ENCODE results near the gene IL24.

IL24 gene

DNA sequence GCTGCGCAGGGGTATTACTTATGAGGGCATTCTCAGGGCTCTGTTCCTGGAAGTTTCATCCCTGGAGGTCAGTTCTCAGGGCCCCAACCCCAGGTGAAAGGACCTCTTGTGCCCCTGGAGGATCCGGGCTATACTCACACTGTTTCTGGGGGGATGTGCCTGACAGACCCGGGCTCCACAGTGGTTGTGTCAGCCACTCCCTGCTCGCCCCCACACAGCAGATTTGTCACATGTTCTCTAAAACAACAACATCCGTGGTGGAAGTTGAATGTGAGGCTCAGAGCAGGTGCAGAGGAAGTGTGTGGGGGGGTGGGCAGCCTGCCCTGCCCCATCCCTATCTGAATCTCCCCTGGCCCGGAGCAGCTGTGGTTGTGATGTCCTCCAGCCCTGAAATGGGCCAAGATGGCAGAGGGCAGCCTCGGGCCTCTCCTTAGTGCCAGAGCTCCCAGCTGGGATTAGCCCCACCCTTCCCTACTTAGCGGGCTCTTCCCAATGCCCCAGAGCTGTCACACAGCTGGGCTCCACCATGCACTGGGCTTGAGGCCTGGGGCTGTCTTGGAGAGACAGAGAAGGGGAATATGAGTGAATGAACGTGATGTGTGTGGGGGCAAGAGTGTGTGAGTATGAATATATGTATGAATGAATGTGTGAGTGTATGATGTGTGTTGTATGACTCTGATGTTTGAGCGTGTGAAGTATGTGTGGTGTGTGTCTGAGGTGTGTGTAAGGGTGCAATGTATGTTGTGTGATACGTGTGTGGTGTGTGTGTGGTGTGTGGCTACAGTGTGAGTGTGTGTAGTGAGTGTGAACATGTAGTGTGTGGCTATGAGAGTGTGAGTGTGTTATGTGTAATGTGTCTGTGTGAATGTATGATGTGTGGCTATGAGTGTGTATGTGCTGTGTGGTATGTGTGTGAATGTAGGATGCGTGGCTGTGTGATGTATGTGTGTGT is 26.0 kb downstream of the IL24 start:
- TF ChIP-seq EGR1 (IDR thresholded peaks at IDR 0.05): no peak
- TF ChIP-seq, protein P1, sequence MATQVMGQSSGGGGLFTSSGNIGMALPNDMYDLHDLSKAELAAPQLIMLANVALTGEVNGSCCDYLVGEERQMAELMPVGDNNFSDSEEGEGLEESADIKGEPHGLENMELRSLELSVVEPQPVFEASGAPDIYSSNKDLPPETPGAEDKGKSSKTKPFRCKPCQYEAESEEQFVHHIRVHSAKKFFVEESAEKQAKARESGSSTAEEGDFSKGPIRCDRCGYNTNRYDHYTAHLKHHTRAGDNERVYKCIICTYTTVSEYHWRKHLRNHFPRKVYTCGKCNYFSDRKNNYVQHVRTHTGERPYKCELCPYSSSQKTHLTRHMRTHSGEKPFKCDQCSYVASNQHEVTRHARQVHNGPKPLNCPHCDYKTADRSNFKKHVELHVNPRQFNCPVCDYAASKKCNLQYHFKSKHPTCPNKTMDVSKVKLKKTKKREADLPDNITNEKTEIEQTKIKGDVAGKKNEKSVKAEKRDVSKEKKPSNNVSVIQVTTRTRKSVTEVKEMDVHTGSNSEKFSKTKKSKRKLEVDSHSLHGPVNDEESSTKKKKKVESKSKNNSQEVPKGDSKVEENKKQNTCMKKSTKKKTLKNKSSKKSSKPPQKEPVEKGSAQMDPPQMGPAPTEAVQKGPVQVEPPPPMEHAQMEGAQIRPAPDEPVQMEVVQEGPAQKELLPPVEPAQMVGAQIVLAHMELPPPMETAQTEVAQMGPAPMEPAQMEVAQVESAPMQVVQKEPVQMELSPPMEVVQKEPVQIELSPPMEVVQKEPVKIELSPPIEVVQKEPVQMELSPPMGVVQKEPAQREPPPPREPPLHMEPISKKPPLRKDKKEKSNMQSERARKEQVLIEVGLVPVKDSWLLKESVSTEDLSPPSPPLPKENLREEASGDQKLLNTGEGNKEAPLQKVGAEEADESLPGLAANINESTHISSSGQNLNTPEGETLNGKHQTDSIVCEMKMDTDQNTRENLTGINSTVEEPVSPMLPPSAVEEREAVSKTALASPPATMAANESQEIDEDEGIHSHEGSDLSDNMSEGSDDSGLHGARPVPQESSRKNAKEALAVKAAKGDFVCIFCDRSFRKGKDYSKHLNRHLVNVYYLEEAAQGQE (IDR thresholded peaks at IDR 0.05; ENCODE audit: low read depth): no peak
- TF ChIP-seq FOXM1 (IDR thresholded peaks at IDR 0.05; ENCODE audit: borderline replicate concordance, low read depth): no peak
- TF ChIP-seq CREB1 (IDR thresholded peaks at IDR 0.05; ENCODE audit: low read depth): no peak
- TF ChIP-seq CEBPB (IDR thresholded peaks at IDR 0.05): no peak
- TF ChIP-seq YY1 (IDR thresholded peaks at IDR 0.05; ENCODE audit: low read depth): no peak
- TF ChIP-seq, protein P2, sequence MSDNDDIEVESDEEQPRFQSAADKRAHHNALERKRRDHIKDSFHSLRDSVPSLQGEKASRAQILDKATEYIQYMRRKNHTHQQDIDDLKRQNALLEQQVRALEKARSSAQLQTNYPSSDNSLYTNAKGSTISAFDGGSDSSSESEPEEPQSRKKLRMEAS (IDR thresholded peaks at IDR 0.05): no peak
- TF ChIP-seq EP300 (IDR thresholded peaks at IDR 0.05; ENCODE audit: borderline replicate concordance): no peak
- no peak for TF ChIP-seq TEAD4 (IDR thresholded peaks at IDR 0.05)
- no peak for TF ChIP-seq ZBTB7A (IDR thresholded peaks at IDR 0.05; ENCODE audit: low read depth)
- TF ChIP-seq TCF12 (IDR thresholded peaks at IDR 0.05; ENCODE audit: low read depth): no peak
- TF ChIP-seq NFIC (IDR thresholded peaks at IDR 0.05): no peak
- TF ChIP-seq RAD21 (IDR thresholded peaks at IDR 0.05; ENCODE audit: low read depth): no peak
- TF ChIP-seq TAF1 (IDR thresholded peaks at IDR 0.05; ENCODE audit: low read depth): no peak

DNA sequence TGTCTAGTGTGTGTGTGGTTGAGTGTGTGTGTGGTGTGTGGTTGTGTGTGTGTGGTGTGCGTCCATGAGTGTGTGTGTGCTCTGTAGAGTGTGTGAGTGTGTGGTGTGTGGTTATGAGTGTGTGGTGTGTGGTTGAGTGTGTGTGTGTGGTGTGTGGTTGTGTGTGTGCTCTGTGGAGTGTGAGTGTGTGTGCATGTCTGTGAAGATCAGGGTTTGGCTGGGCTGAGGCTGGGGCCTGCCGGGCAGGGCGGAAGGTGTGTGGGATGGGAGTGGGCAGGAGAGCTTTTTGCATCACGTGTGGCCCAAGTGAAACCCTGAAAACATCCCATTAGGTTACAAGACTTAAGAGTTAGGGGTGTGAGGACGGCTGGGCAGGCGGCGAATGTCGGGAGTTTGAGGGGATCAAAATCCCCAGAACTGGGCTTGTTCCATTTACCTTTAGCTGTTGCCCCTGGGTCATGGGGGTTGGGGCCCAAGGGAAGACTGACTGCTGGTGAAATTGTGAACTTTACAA is 27.4 kb downstream of the IL24 start:
- TF ChIP-seq NFIC (IDR thresholded peaks at IDR 0.05): no peak
- TF ChIP-seq TCF12 (IDR thresholded peaks at IDR 0.05; ENCODE audit: low read depth): no peak
- TF ChIP-seq RAD21 (IDR thresholded peaks at IDR 0.05; ENCODE audit: low read depth): no peak
- no peak for TF ChIP-seq TAF1 (IDR thresholded peaks at IDR 0.05; ENCODE audit: low read depth)
- TF ChIP-seq, protein P1 (IDR thresholded peaks at IDR 0.05; ENCODE audit: low read depth): no peak
- TF ChIP-seq, protein P3, sequence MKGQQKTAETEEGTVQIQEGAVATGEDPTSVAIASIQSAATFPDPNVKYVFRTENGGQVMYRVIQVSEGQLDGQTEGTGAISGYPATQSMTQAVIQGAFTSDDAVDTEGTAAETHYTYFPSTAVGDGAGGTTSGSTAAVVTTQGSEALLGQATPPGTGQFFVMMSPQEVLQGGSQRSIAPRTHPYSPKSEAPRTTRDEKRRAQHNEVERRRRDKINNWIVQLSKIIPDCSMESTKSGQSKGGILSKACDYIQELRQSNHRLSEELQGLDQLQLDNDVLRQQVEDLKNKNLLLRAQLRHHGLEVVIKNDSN (IDR thresholded peaks at IDR 0.05): no peak
- TF ChIP-seq, protein P2 (IDR thresholded peaks at IDR 0.05): no peak
- no peak for TF ChIP-seq ZBTB7A (IDR thresholded peaks at IDR 0.05; ENCODE audit: low read depth)
- no peak for TF ChIP-seq CEBPB (IDR thresholded peaks at IDR 0.05)
- TF ChIP-seq TEAD4 (IDR thresholded peaks at IDR 0.05): no peak
- no peak for TF ChIP-seq FOXM1 (IDR thresholded peaks at IDR 0.05; ENCODE audit: borderline replicate concordance, low read depth)
- TF ChIP-seq YY1 (IDR thresholded peaks at IDR 0.05; ENCODE audit: low read depth): no peak

DNA sequence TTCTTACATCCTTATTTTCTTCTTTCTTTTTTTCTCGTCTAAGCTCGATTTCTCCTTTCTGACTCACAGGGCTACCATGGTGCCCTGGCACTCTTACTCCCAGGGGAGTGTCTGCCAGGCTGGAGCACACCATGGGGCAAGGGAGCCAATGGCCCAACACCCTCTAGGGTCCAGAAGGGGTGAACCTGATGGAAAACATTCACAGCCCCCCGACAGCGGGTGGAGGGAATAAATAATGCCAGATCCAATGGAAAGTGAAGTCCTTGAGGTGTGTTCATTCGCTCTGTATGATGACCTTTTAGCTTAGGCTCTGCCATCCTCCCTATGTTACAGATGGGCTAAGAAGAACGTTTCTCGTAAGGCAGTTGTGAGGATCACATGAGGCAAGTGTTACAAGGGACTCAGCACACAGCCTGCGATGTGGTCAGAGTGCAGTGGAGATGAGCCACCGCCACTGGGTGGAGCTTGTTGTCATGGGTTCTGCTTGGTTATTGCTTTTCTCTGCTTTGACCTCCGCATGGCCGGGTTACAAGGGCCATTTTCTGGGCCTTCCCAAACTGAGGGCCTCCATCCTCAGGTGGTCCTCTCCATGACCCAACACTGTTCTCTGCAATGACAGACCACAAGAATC is 28.0 kb downstream of the IL24 start:
- no peak for TF ChIP-seq NFIC (IDR thresholded peaks at IDR 0.05)

DNA sequence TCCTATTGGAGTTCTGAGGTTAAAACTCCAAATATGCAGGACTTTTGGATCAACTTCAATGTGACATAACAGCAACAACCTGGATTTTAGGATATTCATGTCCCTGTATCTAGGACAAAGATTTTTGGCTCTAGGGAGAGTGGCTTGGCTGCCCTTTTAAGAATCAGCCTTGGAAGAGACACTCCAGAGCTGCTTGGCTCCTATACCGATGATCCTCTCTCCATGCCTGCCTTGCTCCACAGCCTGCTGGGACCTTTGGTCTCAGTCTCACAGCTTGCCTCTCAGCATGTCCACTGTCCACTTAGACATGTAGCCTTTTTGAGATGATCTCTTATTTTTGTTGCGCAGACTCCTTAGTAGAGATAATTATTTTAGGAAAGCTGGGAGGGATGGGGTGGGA is 29.0 kb downstream of the IL24 start:
- TF ChIP-seq CREB1 (IDR thresholded peaks at IDR 0.05; ENCODE audit: low read depth): no peak
- no peak for TF ChIP-seq TEAD4 (IDR thresholded peaks at IDR 0.05)
- no peak for TF ChIP-seq CEBPB (IDR thresholded peaks at IDR 0.05)
- TF ChIP-seq, protein P1 (IDR thresholded peaks at IDR 0.05; ENCODE audit: low read depth): no peak
- TF ChIP-seq, protein P3 (IDR thresholded peaks at IDR 0.05): no peak
- TF ChIP-seq NFIC (IDR thresholded peaks at IDR 0.05): no peak
- no peak for TF ChIP-seq RAD21 (IDR thresholded peaks at IDR 0.05; ENCODE audit: low read depth)
- no peak for TF ChIP-seq FOXM1 (IDR thresholded peaks at IDR 0.05; ENCODE audit: borderline replicate concordance, low read depth)
- TF ChIP-seq TCF12 (IDR thresholded peaks at IDR 0.05; ENCODE audit: low read depth): no peak

Measured in Ishikawa (cell line).